ENCODE measurements around the gene DSTYK.
"Not testable (repeated sequence)": the region's sequence is repeated elsewhere in the genome, so short reads cannot be mapped to it uniquely, and the experiment has no call there.

Gene DSTYK

DNA sequence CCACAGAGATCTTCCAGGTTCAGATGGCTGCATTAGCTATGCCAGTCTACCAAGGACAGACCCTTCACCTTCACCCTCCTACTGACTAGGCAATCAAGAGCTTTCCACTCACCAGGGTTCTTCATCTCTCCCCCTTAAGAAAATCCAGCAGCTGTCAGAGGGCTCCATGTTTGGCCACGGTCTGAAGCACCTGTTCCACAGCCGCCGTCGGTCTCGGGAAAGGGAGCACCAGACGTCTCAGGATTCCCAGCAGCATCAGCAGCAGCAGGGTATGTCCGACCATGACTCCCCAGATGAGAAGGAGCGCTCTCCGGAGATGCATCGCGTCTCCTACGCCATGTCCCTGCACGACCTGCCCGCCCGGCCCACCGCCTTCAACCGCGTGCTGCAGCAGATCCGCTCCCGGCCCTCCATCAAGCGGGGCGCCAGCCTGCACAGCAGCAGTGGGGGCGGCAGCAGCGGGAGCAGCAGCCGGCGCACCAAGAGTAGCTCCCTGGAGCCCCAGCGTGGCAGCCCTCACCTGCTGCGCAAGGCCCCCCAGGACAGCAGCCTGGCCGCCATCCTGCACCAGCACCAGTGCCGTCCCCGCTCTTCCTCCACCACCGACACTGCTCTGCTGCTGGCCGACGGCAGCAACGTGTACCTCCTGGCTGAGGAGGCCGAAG is 30.0 kb upstream of the DSTYK start:
- no peak for DNase-seq

DNA sequence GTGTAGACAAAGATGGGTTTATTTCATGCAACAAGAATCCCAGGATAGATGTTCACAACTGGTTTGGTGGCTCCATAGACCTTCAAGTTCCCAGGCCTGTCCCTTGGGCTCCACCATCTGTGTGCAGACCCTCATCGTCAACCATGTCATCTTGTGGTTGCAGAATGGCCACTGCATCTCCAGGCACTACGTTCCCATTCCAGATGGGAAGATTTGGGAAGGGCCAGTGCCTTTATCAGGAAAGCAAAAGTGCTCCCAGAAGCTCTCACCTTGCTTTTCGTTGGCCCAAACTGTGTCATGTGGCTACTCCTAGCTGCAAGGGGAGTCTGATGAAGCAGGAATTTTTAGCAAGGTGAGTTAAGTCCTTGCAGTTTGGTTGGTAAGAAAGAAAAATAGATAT is 29.1 kb upstream of the DSTYK start:
- no peak for DNase-seq

DNA sequence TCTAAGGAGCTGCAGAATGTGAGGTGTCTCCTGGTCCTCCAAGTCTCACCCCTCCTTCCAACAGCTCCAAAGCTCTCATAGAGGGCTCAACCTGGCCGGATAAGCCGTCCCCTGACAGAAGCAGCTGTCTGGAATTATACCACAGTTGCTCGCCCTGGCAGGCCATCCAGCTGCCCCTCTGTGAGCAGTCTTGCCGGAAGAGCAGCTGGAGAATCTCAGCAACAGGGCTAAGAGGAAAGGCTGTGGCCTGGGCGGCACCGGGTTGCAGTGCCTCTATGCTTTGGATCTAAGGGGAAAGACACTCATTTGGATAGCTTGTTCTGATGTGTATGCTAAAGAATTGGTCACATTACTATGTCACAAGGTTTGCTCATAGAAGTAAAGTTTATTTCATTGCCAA is 28.6 kb upstream of the DSTYK start:
- DNase-seq = no peak

DNA sequence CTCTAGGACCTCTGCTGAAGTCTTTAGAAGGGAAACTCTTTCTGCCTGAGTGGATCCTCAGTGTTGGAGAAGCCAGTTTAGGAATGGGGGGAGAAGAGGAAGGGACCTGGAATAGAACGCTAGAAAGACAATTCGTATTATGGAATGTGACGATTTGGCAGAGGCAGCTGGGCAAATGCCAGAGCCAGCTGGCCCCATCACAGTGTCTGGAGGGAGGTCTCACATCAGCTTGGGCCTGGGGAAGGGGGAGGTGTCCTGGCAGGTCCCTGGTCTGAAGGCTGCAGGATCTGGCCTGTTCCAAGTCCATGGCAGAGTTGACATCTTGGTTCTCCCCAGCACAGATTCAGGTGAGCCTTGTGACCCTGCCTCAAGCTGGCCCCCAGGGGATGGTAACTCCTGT is 27.6 kb upstream of the DSTYK start:
- no peak for DNase-seq

DNA sequence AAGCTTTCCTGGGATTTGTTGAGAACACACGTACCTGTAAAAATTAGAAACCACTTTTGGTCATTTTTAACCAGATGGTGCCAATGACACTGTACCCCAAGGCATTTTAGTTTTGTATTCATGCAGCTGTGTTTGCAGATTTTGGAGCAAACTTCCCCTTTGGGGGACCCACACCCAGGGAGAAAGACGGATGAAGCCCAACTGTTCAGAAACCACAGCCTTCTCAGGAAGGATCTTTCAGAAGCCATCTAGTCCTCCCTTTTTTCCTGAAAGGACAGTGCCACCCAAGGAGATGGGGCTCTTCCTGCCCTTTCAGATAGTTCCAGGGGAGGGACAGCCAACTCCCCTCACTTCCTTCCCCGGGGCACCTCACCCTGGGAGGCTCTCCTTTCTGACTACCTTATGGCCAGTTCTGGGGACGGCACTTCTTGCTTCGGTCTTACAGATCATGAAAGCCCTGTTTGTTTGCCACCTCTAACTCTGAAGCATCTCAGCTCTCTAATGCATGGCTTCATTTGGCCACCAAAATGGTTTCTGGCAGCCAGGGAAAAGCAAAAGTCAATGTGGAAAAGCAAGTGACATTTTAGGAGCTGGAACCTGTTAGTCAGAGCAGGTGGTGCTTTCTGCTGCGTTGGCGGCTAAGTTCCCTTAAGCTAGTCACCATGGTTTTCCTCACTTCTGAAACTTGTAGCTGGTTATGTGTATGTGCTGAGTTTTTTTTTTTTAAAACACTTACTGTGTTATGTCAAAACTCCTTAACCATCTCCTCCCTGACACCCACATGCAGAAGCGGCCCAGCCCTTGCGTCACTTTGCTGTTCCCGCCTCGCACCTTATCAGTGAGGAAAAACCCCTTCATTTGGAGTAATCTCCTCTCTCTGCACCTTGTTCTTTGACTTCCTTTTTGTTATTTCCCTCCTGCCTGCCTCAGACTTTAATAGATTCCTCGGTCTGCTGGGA is 26.3 kb upstream of the DSTYK start:
- DNase-seq = peak in 1 of 2 donors; percentile 41

DNA sequence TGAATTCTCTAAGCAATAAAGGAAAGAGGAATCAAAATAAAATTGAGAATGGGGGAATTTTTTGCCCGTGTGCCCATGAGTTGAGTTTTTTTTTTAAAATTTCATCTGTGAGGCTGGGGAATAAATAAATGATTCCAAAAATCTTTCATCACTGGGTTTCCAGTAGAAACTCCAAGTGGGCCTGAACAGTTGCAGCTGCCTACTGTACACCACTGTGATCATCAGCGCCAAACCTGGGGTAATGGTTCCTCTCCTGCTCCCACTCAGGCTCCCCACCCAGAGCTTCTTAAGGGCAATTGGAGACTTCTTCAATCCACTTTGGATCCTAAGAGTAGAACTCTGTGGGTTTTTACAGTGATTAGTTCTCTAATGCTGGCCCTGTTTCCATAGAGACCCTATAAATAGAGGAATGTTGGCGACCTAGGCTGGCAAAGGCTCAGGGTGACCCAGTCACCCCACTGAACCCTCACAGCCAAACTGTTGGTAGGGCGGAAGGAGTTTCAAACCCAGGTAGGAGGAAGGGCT is 25.5 kb upstream of the DSTYK start:
- no peak for DNase-seq

DNA sequence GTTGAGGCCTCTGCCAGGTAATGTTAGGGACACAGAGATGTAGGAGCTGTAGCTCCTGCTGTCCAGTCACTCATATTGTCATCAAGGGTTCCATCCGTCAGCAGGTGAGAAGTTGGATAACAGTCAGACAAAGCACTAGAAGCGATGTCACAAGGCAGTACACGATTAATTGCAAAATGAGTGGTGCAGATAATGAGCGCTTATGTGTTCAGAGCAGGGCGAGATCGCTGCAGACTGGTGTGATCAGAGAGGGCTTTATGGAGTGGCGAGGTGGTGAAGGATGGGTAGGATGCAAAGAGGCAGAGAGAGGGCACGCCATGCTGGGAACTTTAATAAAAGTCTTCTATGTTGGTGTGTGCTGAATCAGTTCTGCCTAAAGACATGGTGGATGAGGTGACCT is 25.0 kb upstream of the DSTYK start:
- DNase-seq = no peak

DNA sequence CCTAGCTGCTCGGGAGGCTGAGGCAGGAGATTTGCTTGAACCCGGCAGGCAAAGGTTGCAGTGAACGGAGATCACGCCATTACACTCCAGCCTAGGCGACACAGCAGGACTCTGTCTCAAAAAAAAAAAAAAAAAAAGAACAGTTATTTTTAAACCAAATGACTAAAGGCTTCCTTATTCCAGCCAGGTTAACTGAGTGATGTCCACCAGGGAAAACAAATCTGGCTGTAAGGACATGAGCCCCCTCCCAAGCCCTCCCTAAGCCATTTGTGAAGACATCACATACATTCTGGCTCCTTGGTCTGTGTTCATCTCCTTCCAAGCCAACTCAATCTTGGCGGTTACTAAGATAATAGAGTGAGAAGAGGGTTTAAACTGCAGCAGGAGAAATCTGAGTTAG is 24.4 kb upstream of the DSTYK start:
- no peak for DNase-seq

DNA sequence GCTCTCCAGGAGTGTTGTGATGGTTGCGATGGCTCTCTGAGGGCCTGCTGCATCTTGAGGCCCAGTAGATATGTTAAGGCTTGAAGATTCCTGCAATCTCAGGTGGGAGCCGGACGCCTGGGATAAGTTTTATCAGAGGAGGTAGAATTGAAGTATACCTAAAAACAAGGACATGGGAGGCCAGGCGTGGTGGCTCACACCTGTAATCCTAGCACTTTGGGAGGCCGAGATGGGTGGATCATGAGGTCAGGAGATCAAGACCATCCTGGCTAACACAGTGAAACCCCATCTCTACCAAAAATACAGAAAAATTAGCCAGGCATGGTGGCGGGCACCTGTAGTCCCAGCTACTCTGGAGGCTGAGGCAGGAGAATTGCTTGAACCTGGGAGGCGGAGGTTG is 22.5 kb upstream of the DSTYK start:
- not testable (repeated sequence) for DNase-seq

DNA sequence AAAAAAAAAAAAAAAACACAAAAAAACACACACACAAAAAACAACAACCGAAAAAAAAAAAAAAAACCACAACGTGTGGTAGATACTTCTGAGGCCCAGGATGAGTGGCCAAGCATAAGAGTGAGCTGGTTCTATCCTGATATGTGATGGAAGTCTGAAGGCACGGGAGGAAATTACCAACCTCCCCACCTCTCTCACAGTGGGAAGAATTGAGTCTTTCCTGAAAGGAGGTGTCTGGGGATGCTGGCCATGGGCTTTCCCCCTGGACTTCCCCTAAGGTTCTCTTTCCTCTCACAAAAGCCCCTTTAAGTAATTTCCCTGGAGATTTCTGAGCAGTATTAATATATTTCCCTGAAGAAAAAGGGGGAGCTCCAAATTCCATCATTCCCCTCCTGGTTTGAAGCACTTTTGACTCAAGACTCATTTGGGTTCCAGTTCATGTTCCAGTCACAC is 21.5 kb upstream of the DSTYK start:
- no peak for DNase-seq

DNA sequence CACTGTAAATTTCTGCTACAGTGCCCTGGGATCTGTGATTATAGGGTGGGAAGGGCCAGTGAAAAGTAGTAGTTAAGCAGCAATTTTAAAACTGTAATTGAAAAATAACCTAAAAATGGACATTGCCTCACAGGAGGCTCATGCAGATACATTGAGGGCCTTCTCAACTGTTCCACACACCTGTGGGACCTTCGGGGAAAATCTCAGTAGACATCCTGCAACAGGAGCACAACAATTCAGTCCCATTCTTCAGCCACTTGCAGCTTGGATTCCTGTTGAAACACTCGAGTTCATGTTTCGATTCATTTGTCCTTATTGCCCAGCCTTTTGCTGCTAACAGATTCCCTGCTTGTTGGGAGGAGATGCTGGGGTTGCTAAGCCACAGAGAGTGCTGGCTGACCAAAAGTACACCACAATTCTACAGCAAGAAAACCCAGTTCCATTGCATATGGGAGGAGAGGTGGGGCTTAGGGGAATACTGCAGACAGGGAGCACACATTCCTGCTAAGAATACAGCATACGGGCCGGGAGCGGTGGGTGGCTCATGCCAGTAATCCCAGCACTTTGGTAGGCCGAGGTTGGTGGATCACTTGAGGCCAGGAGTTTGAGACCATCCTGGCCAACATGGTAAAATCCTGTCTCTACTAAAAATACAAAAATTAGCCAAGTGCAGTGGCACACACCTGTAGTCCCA is 20.8 kb upstream of the DSTYK start:
- no peak for DNase-seq

DNA sequence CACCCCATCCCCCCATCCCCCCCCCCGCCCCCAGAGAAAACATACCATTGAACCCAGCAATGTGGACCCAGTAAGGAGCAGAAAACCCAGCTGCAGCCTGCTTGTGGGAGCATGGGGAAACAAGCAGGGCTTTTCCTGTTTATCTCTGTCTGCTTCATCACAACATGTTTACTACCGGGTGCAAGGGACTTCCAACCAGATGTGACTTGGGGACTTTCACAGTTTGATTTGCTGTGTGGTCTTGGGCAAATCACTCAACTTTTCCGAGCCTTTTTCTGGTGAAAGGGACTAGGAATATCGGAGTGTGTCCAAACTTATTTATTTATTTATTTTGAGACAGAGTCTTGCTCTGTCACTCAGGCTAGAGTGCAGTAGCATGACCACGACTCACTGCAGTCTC is 19.5 kb upstream of the DSTYK start:
- no peak for DNase-seq

DNA sequence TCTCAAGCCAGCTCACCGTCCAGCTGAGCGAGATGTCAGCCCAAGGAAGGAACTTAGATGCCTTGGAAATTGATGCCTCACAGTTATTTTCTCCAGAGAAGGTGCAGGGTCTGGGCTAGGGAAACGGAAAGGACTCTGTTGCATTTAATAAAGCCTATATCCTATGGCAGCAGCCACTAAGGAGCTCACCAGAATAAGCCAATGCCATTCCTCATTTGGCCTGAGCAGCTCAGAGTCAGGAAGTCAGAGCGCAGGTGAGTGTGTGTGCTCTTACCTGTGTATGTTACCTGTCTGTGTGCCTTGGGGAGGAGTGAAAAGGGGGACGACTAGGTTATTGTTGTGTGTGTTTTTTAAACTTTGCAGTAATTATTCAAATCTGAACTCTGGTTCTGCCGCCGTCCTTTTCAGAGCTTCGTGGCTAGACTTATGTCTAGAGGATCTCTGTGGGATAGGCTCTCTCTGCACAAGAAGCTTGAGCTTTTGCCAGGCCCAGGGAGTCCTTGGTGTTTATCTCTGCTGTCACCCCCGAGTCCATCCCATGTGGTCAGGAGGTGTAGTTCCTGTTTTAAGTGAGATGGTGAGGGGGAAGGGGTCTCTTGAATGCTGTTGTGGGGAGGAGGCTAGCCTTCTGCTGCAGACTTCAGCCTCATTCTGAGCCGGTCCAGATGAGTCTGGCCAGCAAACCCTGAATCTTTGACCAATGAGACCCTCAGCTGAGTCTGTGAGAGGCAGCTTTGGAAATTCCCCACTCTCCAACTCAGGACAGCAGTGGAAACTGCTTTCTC is 18.6 kb upstream of the DSTYK start:
- no peak for DNase-seq

DNA sequence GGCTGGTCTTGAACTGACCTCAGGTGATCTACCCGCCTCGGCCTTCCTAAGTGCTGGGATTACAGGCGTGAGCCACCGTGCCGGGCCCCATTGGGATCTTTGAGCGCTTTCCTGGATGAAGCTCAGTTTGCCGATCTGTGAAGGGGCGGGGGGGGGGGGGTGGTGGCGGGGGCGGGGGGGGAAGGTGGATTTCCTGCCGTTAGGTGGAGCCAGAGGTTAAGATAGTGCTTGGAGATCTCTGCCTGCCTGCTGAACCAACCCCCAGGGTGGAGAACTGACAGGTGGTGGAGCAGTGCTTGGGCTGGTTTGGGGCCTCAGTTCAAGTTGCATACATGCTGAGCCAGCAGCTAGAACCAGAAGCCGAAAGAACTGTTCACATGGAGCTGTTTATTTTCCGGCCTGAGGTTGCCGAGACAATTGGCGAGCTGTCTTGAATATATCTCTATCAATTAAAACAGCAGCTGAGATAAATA is 17.9 kb upstream of the DSTYK start:
- DNase-seq = peak; percentile 52 to 61

DNA sequence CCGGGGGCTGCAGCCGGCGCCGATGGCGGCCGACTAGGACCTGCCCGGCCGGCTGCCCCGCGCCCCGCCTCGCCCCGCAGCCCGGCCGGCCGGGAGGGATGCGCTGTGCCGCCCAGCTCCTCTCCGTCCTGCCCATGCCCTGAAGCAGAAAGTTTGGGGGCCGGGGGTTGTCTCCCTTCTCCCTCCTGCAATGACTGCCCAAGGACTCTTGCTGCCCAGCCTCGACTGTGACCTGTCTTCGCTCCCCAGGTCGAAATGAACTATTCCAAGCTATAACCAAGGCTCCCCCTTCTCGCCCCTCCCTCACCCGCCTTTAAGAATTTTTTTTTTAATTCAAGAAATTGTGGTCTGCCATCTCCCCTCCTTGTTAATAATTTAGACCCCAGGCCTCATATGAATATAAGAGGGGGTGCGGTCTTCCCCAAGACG is 16.6 kb upstream of the DSTYK start:
- no peak for DNase-seq

DNA sequence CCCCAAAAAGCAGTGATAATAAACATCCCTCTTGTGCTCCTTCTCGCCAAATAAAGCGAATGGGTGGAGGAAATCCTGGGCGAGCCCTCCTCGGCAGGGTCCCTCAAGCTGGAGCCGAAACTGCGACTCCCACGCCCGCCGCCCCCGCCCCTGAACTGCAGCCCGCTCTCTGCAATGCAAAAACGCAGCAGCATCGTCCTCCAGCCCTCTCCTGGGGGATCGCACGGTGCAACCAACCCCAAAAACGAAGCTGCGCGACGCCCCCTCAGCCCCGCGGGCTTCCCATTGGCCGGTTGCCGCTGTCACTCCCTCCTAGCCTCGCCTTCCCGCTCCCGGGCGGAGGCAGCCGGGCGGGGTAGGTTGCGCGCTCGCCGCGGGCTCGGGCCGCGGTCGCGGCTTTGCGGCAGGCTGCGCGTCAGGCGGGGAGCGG is 16.1 kb upstream of the DSTYK start, which contains the start of gene TMCC2:
TSS of gene TMCC2 (plus strand) at position 363 of the 430 bp plus-strand sequence. CDS start 619 bp downstream, outside the sequence.
- DNase-seq = peak; percentile 76 to 79

DNA sequence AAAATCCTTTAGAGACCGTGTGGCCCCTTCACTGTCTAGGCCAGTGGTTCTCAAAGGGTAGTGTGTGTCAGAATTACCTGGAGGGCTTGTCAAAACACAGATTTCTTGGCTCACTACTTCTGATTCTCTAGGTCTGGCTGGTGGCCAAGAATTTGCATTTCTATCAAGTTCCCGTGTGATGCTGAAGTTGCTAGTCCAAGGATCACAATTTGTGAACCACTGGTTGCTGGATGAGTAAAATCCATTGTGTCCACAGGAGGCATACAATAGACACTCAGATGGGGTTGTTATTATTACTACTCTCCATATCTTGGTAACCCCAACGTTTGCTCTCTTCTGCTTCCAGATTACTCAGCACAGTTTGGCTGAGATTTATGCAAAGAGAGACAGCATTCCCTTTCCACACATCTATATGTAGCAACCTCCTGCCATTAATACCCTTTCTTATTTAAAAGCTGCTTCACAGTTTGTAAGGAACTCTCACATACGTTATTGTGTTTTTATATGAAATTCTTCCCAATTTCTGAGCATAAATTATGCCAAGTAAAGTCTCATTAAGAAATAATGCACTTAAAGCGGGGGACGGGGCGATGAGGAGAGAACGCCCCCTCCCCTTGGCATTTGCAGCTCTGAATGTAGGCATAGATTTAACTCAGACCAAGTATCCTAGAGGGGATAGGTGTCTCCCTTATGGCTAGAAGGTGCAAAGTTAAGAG is 15.5 kb upstream of the DSTYK start:
- DNase-seq = no peak

DNA sequence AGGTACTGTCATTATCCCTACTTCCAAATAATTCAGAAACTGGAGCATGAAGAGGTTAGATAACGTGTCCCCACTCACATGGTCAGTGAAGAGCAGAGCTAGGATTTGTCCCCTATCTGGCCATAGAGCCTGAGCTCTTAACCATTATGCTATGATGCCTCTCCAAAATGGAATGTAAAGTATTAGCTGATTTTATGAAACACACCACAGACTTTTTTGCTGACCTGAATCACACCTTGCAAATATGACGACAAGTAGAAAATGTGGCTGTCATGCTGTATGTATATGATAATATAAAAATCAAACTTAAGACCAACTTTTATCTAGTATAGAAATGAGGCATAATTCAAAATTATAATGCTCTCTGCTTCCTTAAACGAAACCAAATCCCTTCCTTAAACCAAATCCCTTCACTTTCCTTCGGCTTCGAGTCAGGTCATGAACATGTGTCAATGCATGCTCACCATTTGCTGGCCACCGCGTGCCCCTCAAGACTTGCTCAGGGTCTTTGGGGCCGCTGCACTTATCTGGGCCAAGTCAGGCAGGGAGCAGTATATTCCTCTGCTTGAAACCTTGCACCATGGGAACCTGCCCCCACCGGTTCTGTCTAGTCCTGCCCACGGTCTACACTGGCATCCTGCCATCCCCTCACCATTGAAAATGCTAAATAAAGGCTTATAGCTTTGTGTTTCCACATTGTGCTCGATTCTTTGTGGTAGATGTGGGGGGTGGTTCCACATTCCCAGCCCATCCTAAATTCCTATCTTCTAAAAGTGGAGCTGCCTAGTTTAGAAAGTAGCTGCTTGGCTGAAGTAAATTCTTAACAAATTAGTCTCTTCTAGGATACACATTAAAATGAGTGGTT is 14.6 kb upstream of the DSTYK start:
- no peak for DNase-seq

DNA sequence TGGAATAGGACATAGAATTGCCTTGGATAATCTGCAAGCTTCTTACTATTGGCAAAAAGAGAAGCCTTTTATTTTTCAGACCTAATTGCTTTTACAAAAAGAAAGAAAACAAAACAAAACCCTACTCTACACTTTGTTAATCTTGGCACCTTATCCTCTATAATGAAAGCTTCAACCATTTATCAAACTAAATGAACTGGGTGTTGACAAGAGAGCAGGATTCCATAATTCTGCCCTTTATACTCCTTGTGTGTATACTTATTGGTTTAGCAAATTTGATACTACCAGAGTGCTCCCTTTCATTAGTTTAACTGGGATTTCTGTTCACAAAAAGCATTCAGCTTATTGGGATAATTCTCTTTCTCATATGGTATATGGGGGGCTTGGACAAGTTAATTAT is 13.2 kb upstream of the DSTYK start:
- DNase-seq = no peak

DNA sequence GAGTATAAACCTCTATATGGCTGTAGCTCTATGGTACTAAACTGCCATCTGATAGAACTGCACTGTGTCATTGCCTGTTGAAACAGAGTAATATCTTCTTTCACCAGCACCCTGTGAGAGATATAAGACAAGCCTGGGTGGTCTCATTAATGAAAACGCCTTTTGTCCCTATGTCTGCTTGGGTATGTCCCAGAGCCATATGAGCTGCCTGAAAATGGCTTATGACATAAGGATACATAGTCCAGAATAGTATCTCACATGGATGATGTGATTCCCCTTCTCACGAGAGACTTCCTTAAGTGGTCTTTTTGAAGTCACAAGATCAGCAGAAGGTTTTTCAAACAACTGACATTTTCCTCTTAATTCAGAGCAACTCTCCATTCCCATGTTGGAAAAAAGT is 8.9 kb upstream of the DSTYK start:
- DNase-seq = no peak
